GM19395 (cell line): ENCODE data around the gene TAOK3.
"Not testable (repeated sequence)": the region's sequence is repeated elsewhere in the genome, so short reads cannot be mapped to it uniquely, and the experiment has no call there.

Source experiments
- ATAC-seq: cut with Tn5 transposase; IDR thresholded peaks from one replicate; pipeline ENCODE4 v1.9.1; 2021; ENCODE audit warnings: mild to moderate bottlenecking, moderate library complexity; ENCODE audit not compliant: unreplicated experiment

Gene TAOK3

GRCh38 chr12:118145798-118146156 lies 226.9 kb downstream of the TAOK3 start:
- no peak for ATAC-seq

GRCh38 chr12:118145113-118145797 lies 227.5 kb downstream of the TAOK3 start:
- peak; percentile 88 for ATAC-seq

- no peak for ATAC-seq
Observed at GRCh38 chr12:118144499-118144898, 228.2 kb downstream of the TAOK3 start.

- ATAC-seq, result no peak
Observed at GRCh38 chr12:118140825-118141224, 231.9 kb downstream of the TAOK3 start.

- ATAC-seq, result no peak
Observed at GRCh38 chr12:118137148-118137678, 235.5 kb downstream of the TAOK3 start.

- ATAC-seq, result peak; percentile 52
Observed at GRCh38 chr12:118136559-118137003, 236.1 kb downstream of the TAOK3 start.

GRCh38 chr12:118135788-118136558 lies 236.7 kb downstream of the TAOK3 start, which contains the start of gene PEBP1:
Gene PEBP1, plus strand, starts transcription at chr12:118136124. Its CDS starts 86 bp downstream, at chr12:118136210.
- ATAC-seq, result peak; percentile 96

GRCh38 chr12:118129436-118129835 lies 243.3 kb downstream of the TAOK3 start:
- not testable (repeated sequence) for ATAC-seq

GRCh38 chr12:118127867-118128266 lies 244.8 kb downstream of the TAOK3 start:
- no peak for ATAC-seq

GRCh38 chr12:118126119-118126757 lies 246.5 kb downstream of the TAOK3 start:
- ATAC-seq, result no peak

GRCh38 chr12:118125743-118126118 lies 247.0 kb downstream of the TAOK3 start:
- ATAC-seq, result no peak

- ATAC-seq, result no peak
Observed at GRCh38 chr12:118124333-118124874, 248.3 kb downstream of the TAOK3 start.

GRCh38 chr12:118122264-118122663 lies 250.4 kb downstream of the TAOK3 start:
- no peak for ATAC-seq

- ATAC-seq, result no peak
Observed at GRCh38 chr12:118120579-118121363, 251.9 kb downstream of the TAOK3 start.

- ATAC-seq, result no peak
Observed at GRCh38 chr12:118119449-118119879, 253.2 kb downstream of the TAOK3 start.

GRCh38 chr12:118109088-118109487 lies 263.6 kb downstream of the TAOK3 start:
- no peak for ATAC-seq

GRCh38 chr12:118107694-118108093 lies 265.0 kb downstream of the TAOK3 start:
- no peak for ATAC-seq

- ATAC-seq, result no peak
Observed at GRCh38 chr12:118107011-118107410, 265.7 kb downstream of the TAOK3 start.

- no peak for ATAC-seq
Observed at GRCh38 chr12:118103601-118104382, 268.9 kb downstream of the TAOK3 start, which contains the start of gene VSIG10. Gene VSIG10, minus strand, starts transcription at chr12:118104011. Its CDS starts 340 bp downstream, at chr12:118103671.
